Muscle layer of duodenum (tissue), 2 donors: Measurements from ENCODE around the gene CPXM2.

Source experiments
- H3K27ac ChIP-seq: one replicate; pipeline ENCODE4 v1.7.0; 2013; ENCODE audit warnings: mild to moderate bottlenecking, low read length
- H3K27me3 ChIP-seq: one replicate; pipeline ENCODE4 v1.7.0; 2013; ENCODE audit warnings: low read depth, mild to moderate bottlenecking, control low read depth, low read length
- H3K36me3 ChIP-seq, 2 donors: one replicate each; pipeline ENCODE4 v1.7.0; 2013; ENCODE audit warnings: low read length in 2 of 2, control low read depth in 1 of 2, mild to moderate bottlenecking in 1 of 2; ENCODE audit not compliant: insufficient read depth in 2 of 2, control insufficient read depth in 1 of 2
- H3K4me1 ChIP-seq, 2 donors: one replicate each; pipeline ENCODE4 v1.7.0; 2013; ENCODE audit warnings: low read length in 2 of 2, mild to moderate bottlenecking in 2 of 2, control low read depth in 1 of 2, moderate library complexity in 1 of 2; ENCODE audit not compliant: insufficient read depth in 2 of 2, control insufficient read depth in 1 of 2
- H3K4me3 ChIP-seq, 2 donors: one replicate each; pipeline ENCODE4 v1.7.0; 2013; ENCODE audit warnings: low read length in 2 of 2, low read depth in 1 of 2, mild to moderate bottlenecking in 1 of 2
- H3K9me3 ChIP-seq, 2 donors: one replicate each; pipeline ENCODE4 v1.7.0; 2013; ENCODE audit warnings: low read length in 2 of 2, control low read depth in 1 of 2, mild to moderate bottlenecking in 1 of 2; ENCODE audit not compliant: control insufficient read depth in 1 of 2
- donor health status: healthy.

Gene CPXM2

GRCh38 chr10:123761666-123762230, 129.9 kb downstream of the CPXM2 start:
- Histone ChIP-seq H3K4me1 (peaks cover 0 to 7% of the 10 kb centered on the region in 2 donors), H3K36me3 (peaks cover 0 to 20% of the 10 kb centered on the region in 2 donors), H3K27me3 (no peaks in the 10 kb centered on the region), H3K9me3 (no peaks in the 10 kb centered on the region), H3K4me3 (no peak overlapping the region), H3K27ac (no peak overlapping the region)

- Histone ChIP-seq H3K27ac (no peak overlapping the region), H3K4me3 (no peak overlapping the region), H3K36me3 (peaks cover 0 to 20% of the 10 kb centered on the region in 2 donors), H3K9me3 (no peaks in the 10 kb centered on the region), H3K4me1 (peaks cover 0 to 7% of the 10 kb centered on the region in 2 donors), H3K27me3 (no peaks in the 10 kb centered on the region)
Measured at GRCh38 chr10:123761038-123761428, 130.6 kb downstream of the CPXM2 start.

- no peak overlapping the region for H3K27ac ChIP-seq
- H3K4me1 ChIP-seq, result peaks cover 0 to 7% of the 10 kb centered on the region in 2 donors
- no peak overlapping the region for H3K4me3 ChIP-seq
- H3K36me3 ChIP-seq, result peaks cover 0 to 20% of the 10 kb centered on the region in 2 donors
- H3K9me3 ChIP-seq, result no peaks in the 10 kb centered on the region
- no peaks in the 10 kb centered on the region for H3K27me3 ChIP-seq
Measured at GRCh38 chr10:123760356-123761037, 131.1 kb downstream of the CPXM2 start.

GRCh38 chr10:123759501-123760031, 132.0 kb downstream of the CPXM2 start:
- Histone ChIP-seq H3K4me3 (no peak overlapping the region), H3K4me1 (peaks cover 0 to 7% of the 10 kb centered on the region in 2 donors), H3K27ac (no peak overlapping the region), H3K36me3 (peaks cover 0 to 20% of the 10 kb centered on the region in 2 donors), H3K9me3 (no peaks in the 10 kb centered on the region), H3K27me3 (no peaks in the 10 kb centered on the region)

GRCh38 chr10:123759041-123759440, 132.6 kb downstream of the CPXM2 start:
- Histone ChIP-seq H3K27ac (no peak overlapping the region), H3K36me3 (peaks cover 0 to 23% of the 10 kb centered on the region in 2 donors), H3K4me3 (no peak overlapping the region)

GRCh38 chr10:123757853-123758252, 133.8 kb downstream of the CPXM2 start:
- Histone ChIP-seq H3K36me3 (peaks cover 0 to 23% of the 10 kb centered on the region in 2 donors), H3K4me1 (peaks cover 0 to 7% of the 10 kb centered on the region in 2 donors), H3K4me3 (no peak overlapping the region), H3K9me3 (no peaks in the 10 kb centered on the region), H3K27me3 (no peaks in the 10 kb centered on the region), H3K27ac (no peak overlapping the region)

More at GRCh38 chr10:123759041-123759440, 132.6 kb downstream of the CPXM2 start:
- Histone ChIP-seq H3K4me1 (peaks cover 0 to 7% of the 10 kb centered on the region in 2 donors), H3K27me3 (no peaks in the 10 kb centered on the region), H3K9me3 (no peaks in the 10 kb centered on the region)

GRCh38 chr10:123755061-123755460, 136.5 kb downstream of the CPXM2 start:
- Histone ChIP-seq H3K36me3 (peaks cover 0 to 6% of the 10 kb centered on the region in 2 donors), H3K4me1 (peaks cover 0 to 7% of the 10 kb centered on the region in 2 donors), H3K4me3 (no peak overlapping the region), H3K9me3 (no peaks in the 10 kb centered on the region), H3K27me3 (no peaks in the 10 kb centered on the region), H3K27ac (no peak overlapping the region)

- no peak overlapping the region for H3K27ac ChIP-seq
- H3K27me3 ChIP-seq, result no peaks in the 10 kb centered on the region
- no peak overlapping the region for H3K4me3 ChIP-seq
- H3K9me3 ChIP-seq, result no peaks in the 10 kb centered on the region
- peaks cover 0 to 2% of the 10 kb centered on the region in 2 donors for H3K4me1 ChIP-seq
- H3K36me3 ChIP-seq, result peaks cover 0 to 6% of the 10 kb centered on the region in 2 donors
Measured at GRCh38 chr10:123754123-123754522, 137.5 kb downstream of the CPXM2 start.

GRCh38 chr10:123751342-123752134, 140.1 kb downstream of the CPXM2 start:
- Histone ChIP-seq H3K27me3 (no peaks in the 10 kb centered on the region), H3K36me3 (peaks cover 0 to 14% of the 10 kb centered on the region in 2 donors), H3K4me1 (peaks cover 0 to 6% of the 10 kb centered on the region in 2 donors), H3K27ac (no peak overlapping the region), H3K9me3 (no peaks in the 10 kb centered on the region), H3K4me3 (no peak overlapping the region)

GRCh38 chr10:123750901-123751300, 140.7 kb downstream of the CPXM2 start:
- Histone ChIP-seq H3K9me3 (no peaks in the 10 kb centered on the region), H3K27ac (no peak overlapping the region), H3K36me3 (peaks cover 0 to 14% of the 10 kb centered on the region in 2 donors), H3K27me3 (no peaks in the 10 kb centered on the region), H3K4me1 (peaks cover 0 to 12% of the 10 kb centered on the region in 2 donors), H3K4me3 (no peak overlapping the region)

GRCh38 chr10:123748711-123749110, 142.9 kb downstream of the CPXM2 start:
- H3K36me3 ChIP-seq, result peaks cover 0 to 8% of the 10 kb centered on the region in 2 donors
- H3K9me3 ChIP-seq, result no peaks in the 10 kb centered on the region
- H3K27me3 ChIP-seq, result no peaks in the 10 kb centered on the region
- no peak overlapping the region for H3K27ac ChIP-seq
- H3K4me1 ChIP-seq, result peaks cover 0 to 23% of the 10 kb centered on the region in 2 donors
- no peak overlapping the region for H3K4me3 ChIP-seq
